Fibroblast of lung (primary cell): ENCODE results near the gene MRM3. TPM values are rescaled to one million over a fixed set of nuclear protein-coding genes. Genes with fewer than 3 reads are reported as not detected.

Experiments used
- DNase-seq, 2 donors: peaks; one replicate each; pipeline versions ENCODE4 v3.0.0 to v3.0.0-alpha.2; 2010; ENCODE audit warnings: low read depth in 2 of 2
- H2AFZ ChIP-seq: 2 replicates; pipeline ENCODE4 v1.5.1; 2012; ENCODE audit warnings: low read length, control low read depth, inconsistent platforms
- H3K27ac ChIP-seq: 2 replicates; pipeline ENCODE4 v1.5.1; 2011; ENCODE audit warnings: low read length, control low read depth; ENCODE audit not compliant: insufficient read depth
- H3K27me3 ChIP-seq: 2 replicates; pipeline ENCODE4 v1.5.1; 2011; ENCODE audit warnings: mild to moderate bottlenecking, low read length; ENCODE audit not compliant: control insufficient read depth, insufficient read depth
- H3K36me3 ChIP-seq: 2 replicates; pipeline ENCODE4 v1.5.1; 2011; ENCODE audit warnings: low read length; ENCODE audit not compliant: control insufficient read depth, insufficient read depth
- H3K4me1 ChIP-seq: 2 replicates; pipeline ENCODE4 v1.5.1; 2011; ENCODE audit warnings: low read length; ENCODE audit not compliant: control insufficient read depth, insufficient read depth; ENCODE audit errors: extremely low read depth
- H3K4me2 ChIP-seq: 2 replicates; pipeline ENCODE4 v1.5.1; 2011; ENCODE audit warnings: low read length, control low read depth; ENCODE audit not compliant: insufficient read depth; ENCODE audit errors: extremely low read depth
- H3K4me3 ChIP-seq, 4 experiments: fragments of 200-600 bp in 1 of 4; sonication (generic) in 1 of 4; replicated peaks in 1 of 4; 2 replicates each; pipeline ENCODE4 v1.5.1; 2011 to 2016; ENCODE audit warnings: low read length in 4 of 4, low read depth in 3 of 4, mild to moderate bottlenecking in 3 of 4, control low read depth in 2 of 4, inconsistent platforms in 1 of 4, mixed read lengths in 1 of 4; ENCODE audit not compliant: insufficient read depth in 1 of 4; ENCODE audit errors: control extremely low read depth in 1 of 4
- H3K79me2 ChIP-seq: 2 replicates; pipeline ENCODE4 v1.5.1; 2012; ENCODE audit warnings: mild to moderate bottlenecking, low read length, inconsistent platforms; ENCODE audit not compliant: control insufficient read depth, insufficient read depth
- H3K9ac ChIP-seq: 2 replicates; pipeline ENCODE4 v1.5.1; 2011; ENCODE audit warnings: mild to moderate bottlenecking, low read length, control low read depth; ENCODE audit not compliant: insufficient read depth
- H3K9me3 ChIP-seq: 2 replicates; pipeline ENCODE4 v1.5.1; 2012; ENCODE audit warnings: low read depth, low read length; ENCODE audit not compliant: control insufficient read depth, insufficient read depth
- H4K20me1 ChIP-seq: 2 replicates; pipeline ENCODE4 v1.5.1; 2011; ENCODE audit warnings: low read length; ENCODE audit not compliant: control insufficient read depth, insufficient read depth; ENCODE audit errors: extremely low read depth
- EZH2 ChIP-seq: IDR thresholded peaks from 2 replicates; pipeline ENCODE4 v1.5.1; 2012; ENCODE audit warnings: low read length, control low read depth, mild to moderate bottlenecking; ENCODE audit errors: missing control alignments
- polyA plus RNA-seq, 2 donors: library from polyadenylated mRNA; depleted of rRNA in 1 of 2; stranded (reverse) in 1 of 2; unstranded in 1 of 2; fragments of >200 nt; gene quantifications; 2 replicates each; pipeline ENCODE4 v1.2.1, GENCODE V29; 2011 to 2012; ENCODE audit warnings: missing spikeins in 1 of 2
- total RNA-seq: library from RNA; depleted of rRNA; stranded (reverse); fragments of >200 nt; gene quantifications from 2 replicates; pipeline ENCODE4 v1.2.1, GENCODE V29; 2014
- TF ChIP-seq, protein P1 (sequence below), 2 donors: IDR thresholded peaks in 1 of 2; conservative IDR thresholded peaks in 1 of 2; 1 replicate in 1 of 2; 2 replicates in 1 of 2; pipeline ENCODE4 v1.5.1; 2011 to 2012; ENCODE audit warnings: low read length in 2 of 2, control low read depth in 1 of 2, inconsistent platforms in 1 of 2, low read depth in 1 of 2, mild to moderate bottlenecking in 1 of 2

Gene MRM3
- total and polyA plus RNA-seq, 2 donors (not counting 1 experiment from before 2014, with no cell fraction given): 10.4 to 21.1 TPM

GRCh38 chr17:799261-799660, 17.1 kb downstream of the MRM3 start:
- Histone ChIP-seq H3K79me2 (no peaks in the 10 kb centered on the region), H3K27me3 (no peaks in the 10 kb centered on the region), H4K20me1 (no peaks in the 10 kb centered on the region), H3K4me2 (no peak overlapping the region), H2AFZ (no peak overlapping the region), H3K27ac (no peak overlapping the region), H3K4me1 (peaks cover 3% of the 10 kb centered on the region), H3K4me3 (no peak overlapping the region), H3K9me3 (no peaks in the 10 kb centered on the region), H3K36me3 (peaks cover 6% of the 10 kb centered on the region), H3K9ac (no peak overlapping the region)
- no peak for DNase-seq
- TF ChIP-seq EZH2: no peak
- TF ChIP-seq, protein P1, sequence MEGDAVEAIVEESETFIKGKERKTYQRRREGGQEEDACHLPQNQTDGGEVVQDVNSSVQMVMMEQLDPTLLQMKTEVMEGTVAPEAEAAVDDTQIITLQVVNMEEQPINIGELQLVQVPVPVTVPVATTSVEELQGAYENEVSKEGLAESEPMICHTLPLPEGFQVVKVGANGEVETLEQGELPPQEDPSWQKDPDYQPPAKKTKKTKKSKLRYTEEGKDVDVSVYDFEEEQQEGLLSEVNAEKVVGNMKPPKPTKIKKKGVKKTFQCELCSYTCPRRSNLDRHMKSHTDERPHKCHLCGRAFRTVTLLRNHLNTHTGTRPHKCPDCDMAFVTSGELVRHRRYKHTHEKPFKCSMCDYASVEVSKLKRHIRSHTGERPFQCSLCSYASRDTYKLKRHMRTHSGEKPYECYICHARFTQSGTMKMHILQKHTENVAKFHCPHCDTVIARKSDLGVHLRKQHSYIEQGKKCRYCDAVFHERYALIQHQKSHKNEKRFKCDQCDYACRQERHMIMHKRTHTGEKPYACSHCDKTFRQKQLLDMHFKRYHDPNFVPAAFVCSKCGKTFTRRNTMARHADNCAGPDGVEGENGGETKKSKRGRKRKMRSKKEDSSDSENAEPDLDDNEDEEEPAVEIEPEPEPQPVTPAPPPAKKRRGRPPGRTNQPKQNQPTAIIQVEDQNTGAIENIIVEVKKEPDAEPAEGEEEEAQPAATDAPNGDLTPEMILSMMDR (conservative IDR thresholded peaks at IDR 0.05 in 1 of 2, IDR thresholded peaks at IDR 0.05 in 1 of 2; ENCODE audit: low read depth in 1 of 2, low read length in 2 of 2): no peak

GRCh38 chr17:800446-801242, 18.5 kb downstream of the MRM3 start:
- H3K27me3 ChIP-seq: no peaks in the 10 kb centered on the region
- H3K4me1 ChIP-seq: no peaks in the 10 kb centered on the region
- H3K9ac ChIP-seq: no peak overlapping the region
- no peak overlapping the region for H3K4me3 ChIP-seq
- TF ChIP-seq EZH2: no peak
- TF ChIP-seq, protein P1 (conservative IDR thresholded peaks at IDR 0.05 in 1 of 2, IDR thresholded peaks at IDR 0.05 in 1 of 2; ENCODE audit: low read depth in 1 of 2, low read length in 2 of 2): no peak
- no peak overlapping the region for H3K27ac ChIP-seq
- H4K20me1 ChIP-seq: no peaks in the 10 kb centered on the region
- DNase-seq: no peak
- H2AFZ ChIP-seq: no peak overlapping the region
- H3K36me3 ChIP-seq: peaks cover 6% of the 10 kb centered on the region
- H3K9me3 ChIP-seq: no peaks in the 10 kb centered on the region
- H3K4me2 ChIP-seq: no peak overlapping the region
- no peaks in the 10 kb centered on the region for H3K79me2 ChIP-seq

GRCh38 chr17:801660-802059, 19.5 kb downstream of the MRM3 start:
- Histone ChIP-seq H3K79me2 (no peaks in the 10 kb centered on the region), H2AFZ (no peak overlapping the region), H3K9ac (no peak overlapping the region), H3K9me3 (no peaks in the 10 kb centered on the region), H3K4me3 (no peak overlapping the region), H4K20me1 (no peaks in the 10 kb centered on the region), H3K4me1 (no peaks in the 10 kb centered on the region), H3K27me3 (no peaks in the 10 kb centered on the region), H3K36me3 (peaks cover 6% of the 10 kb centered on the region), H3K27ac (no peak overlapping the region), H3K4me2 (no peak overlapping the region)
- TF ChIP-seq, protein P1 (conservative IDR thresholded peaks at IDR 0.05 in 1 of 2, IDR thresholded peaks at IDR 0.05 in 1 of 2; ENCODE audit: low read depth in 1 of 2, low read length in 2 of 2): no peak
- no peak for TF ChIP-seq EZH2
- peak in 1 of 2 donors; percentile 62 for DNase-seq
